ENCODE measurements around the gene CCDC61.

DNA sequence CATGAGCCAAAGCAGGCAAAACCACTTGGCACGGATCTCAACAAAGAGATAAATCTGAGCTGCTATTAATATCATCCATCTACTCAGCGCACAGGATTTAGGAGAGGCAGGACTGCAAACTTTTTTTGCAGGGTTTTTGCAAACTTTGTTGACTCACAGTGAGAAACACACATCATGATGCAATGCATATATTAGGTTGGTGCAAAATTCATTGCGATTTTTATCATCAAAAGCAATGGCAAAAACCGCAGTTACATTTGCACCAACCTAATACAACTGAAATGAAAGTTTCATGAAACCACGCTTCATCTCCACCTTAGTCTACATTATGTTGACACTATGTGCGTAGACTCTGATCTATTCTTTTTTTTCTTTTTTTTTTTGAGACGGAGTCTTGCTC lies 17.1 kb upstream of the CCDC61 start:
- TF ChIP-seq, protein P1, sequence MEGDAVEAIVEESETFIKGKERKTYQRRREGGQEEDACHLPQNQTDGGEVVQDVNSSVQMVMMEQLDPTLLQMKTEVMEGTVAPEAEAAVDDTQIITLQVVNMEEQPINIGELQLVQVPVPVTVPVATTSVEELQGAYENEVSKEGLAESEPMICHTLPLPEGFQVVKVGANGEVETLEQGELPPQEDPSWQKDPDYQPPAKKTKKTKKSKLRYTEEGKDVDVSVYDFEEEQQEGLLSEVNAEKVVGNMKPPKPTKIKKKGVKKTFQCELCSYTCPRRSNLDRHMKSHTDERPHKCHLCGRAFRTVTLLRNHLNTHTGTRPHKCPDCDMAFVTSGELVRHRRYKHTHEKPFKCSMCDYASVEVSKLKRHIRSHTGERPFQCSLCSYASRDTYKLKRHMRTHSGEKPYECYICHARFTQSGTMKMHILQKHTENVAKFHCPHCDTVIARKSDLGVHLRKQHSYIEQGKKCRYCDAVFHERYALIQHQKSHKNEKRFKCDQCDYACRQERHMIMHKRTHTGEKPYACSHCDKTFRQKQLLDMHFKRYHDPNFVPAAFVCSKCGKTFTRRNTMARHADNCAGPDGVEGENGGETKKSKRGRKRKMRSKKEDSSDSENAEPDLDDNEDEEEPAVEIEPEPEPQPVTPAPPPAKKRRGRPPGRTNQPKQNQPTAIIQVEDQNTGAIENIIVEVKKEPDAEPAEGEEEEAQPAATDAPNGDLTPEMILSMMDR (IDR thresholded peaks at IDR 0.05; ENCODE audit: low read length) = no peak
- no peak for TF ChIP-seq EZH2 (IDR thresholded peaks at IDR 0.05; ENCODE audit: borderline replicate concordance, low read length)
